Prostate gland (tissue), 2 donors: ENCODE measurements around the gene HES1.

ENCODE experiments used
- CTCF ChIP-seq, 4 experiments: fragments of 200-600 bp in 2 of 4; fragments of 450-650 bp in 2 of 4; sonication (generic) in 2 of 4; IDR thresholded peaks; 1 replicate in 3 of 4; 2 replicates in 1 of 4; pipeline ENCODE4 v1.5.1; 2016 to 2019; ENCODE audit warnings: antibody characterized with exemption in 4 of 4, mild to moderate bottlenecking in 2 of 4, moderate library complexity in 2 of 4
- POLR2A ChIP-seq: fragments of 450-650 bp; IDR thresholded peaks from one replicate; pipeline ENCODE4 v1.6.1; 2016; ENCODE audit warnings: antibody characterized with exemption, mild to moderate bottlenecking
- POLR2AphosphoS5 ChIP-seq: sonication (generic); formaldehyde crosslinking; IDR thresholded peaks from one replicate; pipeline ENCODE4 v1.6.1; 2017; ENCODE audit warnings: antibody characterized with exemption

DNA sequence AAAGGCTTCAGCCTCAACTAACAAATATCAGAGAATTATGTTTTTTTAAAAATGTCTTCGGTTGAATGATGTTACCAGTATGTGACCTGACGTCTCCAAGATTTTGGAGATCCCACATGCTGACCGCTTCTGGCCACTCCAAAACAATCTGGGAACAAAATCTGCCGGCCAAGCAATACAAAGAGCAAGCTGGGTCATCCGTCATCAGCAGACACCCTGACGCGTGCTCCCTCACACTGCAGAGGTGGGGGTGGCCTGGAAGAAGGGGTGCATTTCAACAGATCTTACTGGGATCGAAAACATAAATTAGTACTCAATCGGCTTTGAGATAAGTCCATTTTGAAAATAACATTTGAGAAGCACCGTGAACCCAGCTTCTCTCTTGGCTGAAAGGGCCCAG is 33.6 kb downstream of the HES1 start:
- TF ChIP-seq CTCF (IDR thresholded peaks at IDR 0.05) = no peak
- no peak for TF ChIP-seq POLR2A
- TF ChIP-seq POLR2AphosphoS5 = no peak
